Natural killer cell (primary cell): ENCODE measurements around the gene PNRC1. TPM values are rescaled to one million over a fixed set of nuclear protein-coding genes. Genes with fewer than 3 reads are reported as not detected.
"Not testable (repeated sequence)": the region's sequence is repeated elsewhere in the genome, so short reads cannot be mapped to it uniquely, and the experiment has no call there.

Experiments
- ATAC-seq, 3 donors: fragments of 150-1000 bp in 2 of 3; fragments of 200-7000 bp in 1 of 3; cut with Tn5 transposase; 1 replicate in 1 of 3; 2 replicates in 2 of 3; pipeline ENCODE4 v1.10.0; 2021; ENCODE audit warnings: mild to moderate bottlenecking in 2 of 3, moderate library complexity in 2 of 3
- DNase-seq, 2 donors: peaks; one replicate each; pipeline versions ENCODE4 v3.0.0 to v3.0.0-alpha.2; 2013 to 2021; ENCODE audit warnings: mixed read lengths in 1 of 2
- H3K27ac ChIP-seq: one replicate; pipeline ENCODE4 v1.5.1; 2013; ENCODE audit warnings: mild to moderate bottlenecking, low read length
- H3K27me3 ChIP-seq: one replicate; pipeline ENCODE4 v1.6.1; 2013; ENCODE audit warnings: low read length; ENCODE audit not compliant: control insufficient read depth, insufficient read depth
- H3K36me3 ChIP-seq: one replicate; pipeline ENCODE4 v1.6.1; 2013; ENCODE audit warnings: low read length; ENCODE audit not compliant: control insufficient read depth, insufficient read depth
- H3K4me1 ChIP-seq: one replicate; pipeline ENCODE4 v1.6.1; 2013; ENCODE audit warnings: low read length; ENCODE audit not compliant: control insufficient read depth, insufficient read depth
- H3K4me3 ChIP-seq: one replicate; pipeline ENCODE4 v1.5.1; 2013; ENCODE audit warnings: low read length
- H3K9me3 ChIP-seq: one replicate; pipeline ENCODE4 v1.6.1; 2013; ENCODE audit warnings: low read length; ENCODE audit not compliant: control insufficient read depth, insufficient read depth
- H3K27ac Mint-ChIP-seq, 2 donors: one replicate each; pipeline ENCODE4 v1.8.0; 2022; ENCODE audit warnings: mild to moderate bottlenecking in 2 of 2, mixed read lengths in 2 of 2, moderate library complexity in 1 of 2
- H3K27me3 Mint-ChIP-seq, 2 donors: one replicate each; pipeline ENCODE4 v1.8.0; 2022; ENCODE audit warnings: low read depth in 2 of 2, mixed read lengths in 2 of 2
- H3K36me3 Mint-ChIP-seq: one replicate; pipeline ENCODE4 v1.8.0; 2022; ENCODE audit warnings: mixed read lengths
- H3K4me1 Mint-ChIP-seq, 2 donors: one replicate each; pipeline ENCODE4 v1.8.0; 2022; ENCODE audit warnings: mixed read lengths in 2 of 2
- H3K4me3 Mint-ChIP-seq: one replicate; pipeline ENCODE4 v1.8.0; 2022; ENCODE audit warnings: mild to moderate bottlenecking, moderate library complexity, mixed read lengths
- H3K9me3 Mint-ChIP-seq, 2 donors: one replicate each; pipeline ENCODE4 v1.8.0; 2022; ENCODE audit warnings: mixed read lengths in 2 of 2
- CTCF ChIP-seq: fragments of 200-600 bp; IDR thresholded peaks from one replicate; pipeline ENCODE4 v1.8.0; 2022; ENCODE audit warnings: antibody characterized with exemption
- WGBS: methylation state at CpG from one replicate; pipeline ENCODE4 v1.1.7; 2013; ENCODE audit warnings: missing lambda C conversion rate; ENCODE audit not compliant: insufficient coverage; 5-methylcytosine and 5-hydroxymethylcytosine counted together
- intact Hi-C: fragments of 100-400 bp; cut with micrococcal nuclease; formaldehyde crosslinking; loops from one replicate; pipeline ENCODE4 v1.14.2; 2022
- total RNA-seq, 4 donors: library from RNA; stranded (reverse); fragments of 120-200 nt in 1 of 4; gene quantifications; one replicate each; pipeline versions ENCODE4 v1.2.3 to v1.2.4, GENCODE V29; 2013 to 2022

The PNRC1 gene
- total RNA-seq, 3 donors from 2014 or later (not counting 1 experiment from before 2014, with no cell fraction given), result 695 to 970 (median 712) TPM

GRCh38 chr6:89121934-89122333 lies 41.4 kb downstream of the PNRC1 start:
- DNase-seq (no peak), ATAC-seq (no peak)
- Histone ChIP-seq H3K27me3 (no peaks in the 10 kb centered on the region), H3K4me1 (peaks cover 8% of the 10 kb centered on the region), H3K4me3 (no peak overlapping the region), H3K27ac (no peak overlapping the region), H3K9me3 (no peaks in the 10 kb centered on the region), H3K36me3 (no peaks in the 10 kb centered on the region)
- no CpG with 5 or more reads among the region's 1 CpG for WGBS
- Mint-ChIP-seq H3K9me3 (no peaks in the 10 kb centered on the region), H3K4me1 (peaks cover 8 to 10% of the 10 kb centered on the region in 2 donors), H3K27ac (no peak overlapping the region), H3K27me3 (no peaks in the 10 kb centered on the region), H3K4me3 (no peak overlapping the region), H3K36me3 (peaks cover 4% of the 10 kb centered on the region)
- intact Hi-C loops, result no loop called here
- no peak for TF ChIP-seq CTCF

GRCh38 chr6:89122625-89123024 lies 42.1 kb downstream of the PNRC1 start:
- Histone ChIP-seq H3K4me3 (no peak overlapping the region), H3K9me3 (peaks cover 4% of the 10 kb centered on the region), H3K27ac (no peak overlapping the region), H3K27me3 (no peaks in the 10 kb centered on the region), H3K4me1 (peaks cover 6% of the 10 kb centered on the region), H3K36me3 (no peaks in the 10 kb centered on the region)
- ATAC-seq (peak in 2 of 3 donors; percentile 51 to 56), DNase-seq (peak in 1 of 2 donors; percentile 52)
- intact Hi-C loops, result no loop called here
- no peaks in the 10 kb centered on the region for H3K9me3 Mint-ChIP-seq
- TF ChIP-seq CTCF, result peak; percentile 39
- peaks cover 4 to 6% of the 10 kb centered on the region in 2 donors for H3K4me1 Mint-ChIP-seq
- no peak overlapping the region for H3K27ac Mint-ChIP-seq
- no peaks in the 10 kb centered on the region for H3K27me3 Mint-ChIP-seq
- peaks cover 4% of the 10 kb centered on the region for H3K36me3 Mint-ChIP-seq
- no peak overlapping the region for H3K4me3 Mint-ChIP-seq

GRCh38 chr6:89128256-89128671 lies 47.7 kb downstream of the PNRC1 start:
- H3K4me1 ChIP-seq, DNase-seq, H3K27me3 Mint-ChIP-seq, H3K9me3 ChIP-seq, H3K4me3 ChIP-seq, H3K27me3 ChIP-seq, H3K4me1 Mint-ChIP-seq, H3K27ac ChIP-seq, H3K27ac Mint-ChIP-seq, ATAC-seq, intact Hi-C loops, H3K4me3 Mint-ChIP-seq, H3K9me3 Mint-ChIP-seq, H3K36me3 ChIP-seq: not testable (repeated sequence)
- peaks cover 12% of the 10 kb centered on the region for H3K36me3 Mint-ChIP-seq
- 81% methylated on average over 2 of the region's 2 CpGs for WGBS

- Mint-ChIP-seq H3K4me1 (peaks cover 4 to 5% of the 10 kb centered on the region in 2 donors), H3K4me3 (no peak overlapping the region), H3K36me3 (peaks cover 8% of the 10 kb centered on the region), H3K9me3 (peaks cover 0 to 6% of the 10 kb centered on the region in 2 donors), H3K27me3 (no peaks in the 10 kb centered on the region), H3K27ac (no peak overlapping the region)
- Histone ChIP-seq H3K4me3 (no peak overlapping the region), H3K36me3 (no peaks in the 10 kb centered on the region), H3K27me3 (no peaks in the 10 kb centered on the region), H3K4me1 (no peaks in the 10 kb centered on the region), H3K27ac (no peak overlapping the region), H3K9me3 (peaks cover 5% of the 10 kb centered on the region)
- ATAC-seq (no peak), DNase-seq (no peak)
- WGBS, result 95% methylated on average over 3 of the region's 3 CpGs
- intact Hi-C loops, result no loop called here
- TF ChIP-seq CTCF, result no peak
Measured at GRCh38 chr6:89131599-89131998, 51.0 kb downstream of the PNRC1 start.
